ENCODE results near the gene CFAP74. TPM values are rescaled to one million over a fixed set of nuclear protein-coding genes. Genes with fewer than 3 reads are reported as not detected.

The CFAP74 gene
- total and polyA plus RNA-seq, 5 donors from 2014 or later, result not detected

GRCh38 chr1:1883092-1883873, 120.3 kb downstream of the CFAP74 start:
- peaks cover 23 to 86% (median 61%) of the 10 kb centered on the region in 4 donors for H3K4me1 Mint-ChIP-seq
- DNase-seq, result no peak
- no peak for ATAC-seq (ENCODE audit: low read depth in 2 of 2)
- H3K36me3 Mint-ChIP-seq, result peaks cover 11% of the 10 kb centered on the region
- H3K27ac Mint-ChIP-seq, result peak overlapping the region in 2 of 3 donors; percentile 71 to 79
- H3K4me1 ChIP-seq (ENCODE audit: control insufficient read depth, insufficient read depth, low read length, poor library complexity, severe bottlenecking), result peaks cover 75% of the 10 kb centered on the region
- H3K4me3 ChIP-seq (ENCODE audit: low read depth, low read length), result peak overlapping the region; percentile 49
- peak overlapping the region; percentile 59 to 67 (median 64) for H3K4me3 Mint-ChIP-seq
- peaks cover 2% of the 10 kb centered on the region for H3K36me3 ChIP-seq (ENCODE audit: control insufficient read depth, insufficient read depth, low read length)
- no peaks in the 10 kb centered on the region for H3K9me3 ChIP-seq (ENCODE audit: control insufficient read depth in 2 of 2, low read length in 2 of 2)
- H3K27me3 ChIP-seq (ENCODE audit: control insufficient read depth, insufficient read depth, low read length), result no peaks in the 10 kb centered on the region
- H3K9me3 Mint-ChIP-seq, result peaks cover 0 to 2% (median 0%) of the 10 kb centered on the region in 7 donors
- no peak overlapping the region for H3K27ac ChIP-seq (ENCODE audit: insufficient read depth, low read length, poor library complexity, severe bottlenecking)
- no peaks in the 10 kb centered on the region for H3K27me3 Mint-ChIP-seq

- Histone ChIP-seq H3K36me3 (ENCODE audit: control insufficient read depth, insufficient read depth, low read length) (peaks cover 2% of the 10 kb centered on the region), H3K27ac (ENCODE audit: insufficient read depth, low read length, poor library complexity, severe bottlenecking) (no peak overlapping the region), H3K27me3 (ENCODE audit: control insufficient read depth, insufficient read depth, low read length) (no peaks in the 10 kb centered on the region), H3K4me3 (ENCODE audit: low read depth, low read length) (no peak overlapping the region), H3K9me3 (ENCODE audit: control insufficient read depth in 2 of 2, low read length in 2 of 2) (no peaks in the 10 kb centered on the region), H3K4me1 (ENCODE audit: control insufficient read depth, insufficient read depth, low read length, poor library complexity, severe bottlenecking) (peaks cover 74% of the 10 kb centered on the region)
- peak overlapping the region in 1 of 3 donors; percentile 71 for H3K27ac Mint-ChIP-seq
- H3K4me1 Mint-ChIP-seq, result peaks cover 18 to 84% (median 58%) of the 10 kb centered on the region in 4 donors
- H3K4me3 Mint-ChIP-seq, result peak overlapping the region; percentile 67 to 80 (median 74)
- DNase-seq (no peak), ATAC-seq (ENCODE audit: low read depth in 2 of 2) (no peak)
- no peaks in the 10 kb centered on the region for H3K27me3 Mint-ChIP-seq
- peaks cover 0 to 2% (median 0%) of the 10 kb centered on the region in 7 donors for H3K9me3 Mint-ChIP-seq
- H3K36me3 Mint-ChIP-seq, result peaks cover 12% of the 10 kb centered on the region
These were observed 121.9 kb downstream of the CFAP74 start for GRCh38 chr1:1881727-1882126.

DNA sequence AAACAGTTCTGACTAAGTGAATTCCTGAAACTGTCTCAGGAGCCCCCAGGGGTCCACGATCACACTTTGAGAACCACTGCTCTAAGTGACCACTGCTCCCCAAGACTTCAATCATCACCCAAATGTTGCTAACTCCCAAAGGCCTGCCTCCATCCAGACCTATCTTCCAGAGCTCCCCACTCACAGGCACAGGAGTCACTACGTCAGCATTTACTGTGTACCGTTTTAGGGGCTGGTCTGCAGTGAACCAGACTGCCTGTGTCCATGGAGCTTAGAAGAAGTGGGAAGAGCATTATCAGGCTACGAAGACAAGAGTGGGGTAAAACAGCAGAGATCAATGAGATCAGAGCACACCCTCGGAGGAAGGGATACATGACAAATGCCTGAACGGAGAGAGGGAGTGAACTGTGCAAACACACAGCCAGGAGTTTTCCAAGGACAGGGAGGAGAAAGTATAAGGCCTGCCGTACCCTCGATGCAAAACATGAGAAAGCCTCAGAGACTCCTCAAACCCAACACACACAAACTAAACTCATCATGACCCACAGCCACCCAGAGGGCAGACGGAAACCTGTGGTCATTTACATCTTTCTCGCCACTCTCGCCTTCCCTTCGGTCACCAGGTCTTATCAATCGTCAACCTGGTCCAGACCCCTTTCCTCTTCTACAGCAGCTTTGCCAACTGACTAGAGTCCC, 122.8 kb downstream of the CFAP74 start:
- Histone ChIP-seq H3K27me3 (ENCODE audit: control insufficient read depth, insufficient read depth, low read length) (no peaks in the 10 kb centered on the region), H3K27ac (ENCODE audit: insufficient read depth, low read length, poor library complexity, severe bottlenecking) (no peak overlapping the region), H3K36me3 (ENCODE audit: control insufficient read depth, insufficient read depth, low read length) (peaks cover 10% of the 10 kb centered on the region), H3K4me1 (ENCODE audit: control insufficient read depth, insufficient read depth, low read length, poor library complexity, severe bottlenecking) (peaks cover 74% of the 10 kb centered on the region), H3K9me3 (ENCODE audit: control insufficient read depth in 2 of 2, low read length in 2 of 2) (no peaks in the 10 kb centered on the region), H3K4me3 (ENCODE audit: low read depth, low read length) (peak overlapping the region; percentile 35)
- Mint-ChIP-seq H3K4me3 (peak overlapping the region; percentile 42 to 80 (median 76)), H3K9me3 (peaks cover 0 to 2% (median 0%) of the 10 kb centered on the region in 7 donors), H3K27me3 (no peaks in the 10 kb centered on the region), H3K4me1 (peaks cover 20 to 88% (median 62%) of the 10 kb centered on the region in 4 donors), H3K36me3 (peaks cover 21% of the 10 kb centered on the region), H3K27ac (peak overlapping the region; percentile 48 to 77 (median 71))
- ATAC-seq (ENCODE audit: low read depth in 2 of 2), result no peak
- no peak for DNase-seq

- Histone ChIP-seq H3K27me3 (ENCODE audit: control insufficient read depth, insufficient read depth, low read length) (no peaks in the 10 kb centered on the region), H3K36me3 (ENCODE audit: control insufficient read depth, insufficient read depth, low read length) (peaks cover 16% of the 10 kb centered on the region), H3K4me1 (ENCODE audit: control insufficient read depth, insufficient read depth, low read length, poor library complexity, severe bottlenecking) (peaks cover 73% of the 10 kb centered on the region), H3K9me3 (ENCODE audit: control insufficient read depth in 2 of 2, low read length in 2 of 2) (no peaks in the 10 kb centered on the region), H3K4me3 (ENCODE audit: low read depth, low read length) (no peak overlapping the region), H3K27ac (ENCODE audit: insufficient read depth, low read length, poor library complexity, severe bottlenecking) (no peak overlapping the region)
- H3K4me1 Mint-ChIP-seq, result peaks cover 23 to 93% (median 69%) of the 10 kb centered on the region in 4 donors
- no peak overlapping the region for H3K4me3 Mint-ChIP-seq
- no peaks in the 10 kb centered on the region for H3K27me3 Mint-ChIP-seq
- peaks cover 21% of the 10 kb centered on the region for H3K36me3 Mint-ChIP-seq
- DNase-seq, result no peak
- peaks cover 0 to 2% (median 0%) of the 10 kb centered on the region in 7 donors for H3K9me3 Mint-ChIP-seq
- ATAC-seq (ENCODE audit: low read depth in 2 of 2), result no peak
- H3K27ac Mint-ChIP-seq, result peak overlapping the region in 2 of 3 donors; percentile 48 to 55
These were observed 123.6 kb downstream of the CFAP74 start for GRCh38 chr1:1879942-1880341.

- Mint-ChIP-seq H3K27ac (peak overlapping the region; percentile 55 to 85 (median 81)), H3K36me3 (peaks cover 21% of the 10 kb centered on the region), H3K4me1 (peaks cover 23 to 92% (median 63%) of the 10 kb centered on the region in 4 donors), H3K9me3 (peaks cover 0 to 2% (median 0%) of the 10 kb centered on the region in 7 donors), H3K27me3 (no peaks in the 10 kb centered on the region), H3K4me3 (peak overlapping the region in 3 of 4 donors; percentile 6 to 75 (median 9))
- Histone ChIP-seq H3K4me3 (ENCODE audit: low read depth, low read length) (peak overlapping the region; percentile 21), H3K4me1 (ENCODE audit: control insufficient read depth, insufficient read depth, low read length, poor library complexity, severe bottlenecking) (peaks cover 68% of the 10 kb centered on the region), H3K27ac (ENCODE audit: insufficient read depth, low read length, poor library complexity, severe bottlenecking) (peak overlapping the region; percentile 26), H3K36me3 (ENCODE audit: control insufficient read depth, insufficient read depth, low read length) (peaks cover 30% of the 10 kb centered on the region), H3K9me3 (ENCODE audit: control insufficient read depth in 2 of 2, low read length in 2 of 2) (no peaks in the 10 kb centered on the region), H3K27me3 (ENCODE audit: control insufficient read depth, insufficient read depth, low read length) (no peaks in the 10 kb centered on the region)
- DNase-seq (no peak), ATAC-seq (ENCODE audit: low read depth in 2 of 2) (no peak)
These were observed 125.6 kb downstream of the CFAP74 start for GRCh38 chr1:1877865-1878436.

GRCh38 chr1:1876335-1876930, 127.2 kb downstream of the CFAP74 start:
- Histone ChIP-seq H3K27me3 (ENCODE audit: control insufficient read depth, insufficient read depth, low read length) (no peaks in the 10 kb centered on the region), H3K4me1 (ENCODE audit: control insufficient read depth, insufficient read depth, low read length, poor library complexity, severe bottlenecking) (peaks cover 74% of the 10 kb centered on the region), H3K4me3 (ENCODE audit: low read depth, low read length) (peak overlapping the region; percentile 6), H3K9me3 (ENCODE audit: control insufficient read depth in 2 of 2, low read length in 2 of 2) (no peaks in the 10 kb centered on the region), H3K27ac (ENCODE audit: insufficient read depth, low read length, poor library complexity, severe bottlenecking) (no peak overlapping the region), H3K36me3 (ENCODE audit: control insufficient read depth, insufficient read depth, low read length) (peaks cover 32% of the 10 kb centered on the region)
- ATAC-seq (ENCODE audit: low read depth in 2 of 2) (no peak), DNase-seq (no peak)
- Mint-ChIP-seq H3K36me3 (peaks cover 17% of the 10 kb centered on the region), H3K4me1 (peaks cover 37 to 92% (median 68%) of the 10 kb centered on the region in 4 donors), H3K27ac (peak overlapping the region; percentile 38 to 87 (median 52)), H3K27me3 (no peaks in the 10 kb centered on the region), H3K9me3 (peaks cover 0 to 2% (median 0%) of the 10 kb centered on the region in 7 donors), H3K4me3 (peak overlapping the region; percentile 60 to 84 (median 78))

- Mint-ChIP-seq H3K27me3 (no peaks in the 10 kb centered on the region), H3K4me3 (peak overlapping the region in 3 of 4 donors; percentile 60 to 84 (median 82)), H3K27ac (peak overlapping the region in 2 of 3 donors; percentile 77 to 87), H3K36me3 (peaks cover 19% of the 10 kb centered on the region), H3K4me1 (peaks cover 40 to 92% (median 68%) of the 10 kb centered on the region in 4 donors), H3K9me3 (peaks cover 0 to 2% (median 0%) of the 10 kb centered on the region in 7 donors)
- Histone ChIP-seq H3K27ac (ENCODE audit: insufficient read depth, low read length, poor library complexity, severe bottlenecking) (no peak overlapping the region), H3K36me3 (ENCODE audit: control insufficient read depth, insufficient read depth, low read length) (peaks cover 32% of the 10 kb centered on the region), H3K4me3 (ENCODE audit: low read depth, low read length) (peak overlapping the region; percentile 6), H3K27me3 (ENCODE audit: control insufficient read depth, insufficient read depth, low read length) (no peaks in the 10 kb centered on the region), H3K4me1 (ENCODE audit: control insufficient read depth, insufficient read depth, low read length, poor library complexity, severe bottlenecking) (peaks cover 71% of the 10 kb centered on the region), H3K9me3 (ENCODE audit: control insufficient read depth in 2 of 2, low read length in 2 of 2) (no peaks in the 10 kb centered on the region)
- ATAC-seq (ENCODE audit: low read depth in 2 of 2) (no peak), DNase-seq (peak in 1 of 3 donors; percentile 24)
These were observed 127.7 kb downstream of the CFAP74 start for GRCh38 chr1:1875932-1876331.
